HG03108 (cell line): ENCODE results near the gene CRIP2.

ENCODE experiments used
- ATAC-seq: cut with Tn5 transposase; IDR thresholded peaks from one replicate; pipeline ENCODE4 v1.9.1; 2021; ENCODE audit warnings: moderate library complexity; ENCODE audit not compliant: unreplicated experiment

CRIP2 gene

DNA sequence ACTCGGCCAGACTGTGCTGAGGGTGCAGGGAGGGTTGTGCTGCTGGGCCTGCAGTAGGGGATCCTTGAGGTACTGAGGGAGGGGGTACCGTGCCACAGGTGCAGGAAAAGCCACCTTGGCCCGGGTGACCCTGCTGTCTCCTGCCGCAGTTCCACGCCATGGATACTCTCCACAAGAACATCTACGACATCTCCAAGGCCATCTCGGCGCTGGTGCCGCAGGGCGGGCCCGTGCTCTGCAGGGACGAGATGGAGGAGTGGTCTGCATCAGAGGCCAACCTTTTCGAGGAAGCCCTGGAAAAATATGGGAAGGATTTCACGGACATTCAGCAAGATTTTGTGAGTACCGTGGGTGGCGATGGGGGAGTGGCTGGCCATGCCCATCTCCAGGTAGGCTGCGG lies 14.0 kb upstream of the CRIP2 start:
- ATAC-seq: no peak

DNA sequence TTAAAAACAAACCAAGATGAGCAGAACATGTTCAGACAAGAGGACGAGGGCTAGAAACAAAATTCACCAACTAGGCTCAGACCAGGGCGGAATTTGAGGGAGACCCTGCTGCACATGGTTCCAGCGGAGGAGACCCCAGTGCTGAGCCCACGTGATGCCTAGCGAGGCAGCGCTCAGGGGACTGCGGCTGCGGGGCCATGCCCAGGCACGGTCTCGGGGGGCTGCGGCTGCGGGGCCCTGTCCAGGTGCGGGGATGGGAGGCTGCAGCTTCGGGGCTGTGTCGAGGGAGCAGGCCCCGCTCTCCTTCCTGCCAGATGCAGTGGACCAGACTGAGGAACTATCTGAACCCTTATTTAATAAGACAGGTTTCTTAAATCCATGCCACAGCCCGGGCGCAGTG lies 12.7 kb upstream of the CRIP2 start:
- no peak for ATAC-seq

DNA sequence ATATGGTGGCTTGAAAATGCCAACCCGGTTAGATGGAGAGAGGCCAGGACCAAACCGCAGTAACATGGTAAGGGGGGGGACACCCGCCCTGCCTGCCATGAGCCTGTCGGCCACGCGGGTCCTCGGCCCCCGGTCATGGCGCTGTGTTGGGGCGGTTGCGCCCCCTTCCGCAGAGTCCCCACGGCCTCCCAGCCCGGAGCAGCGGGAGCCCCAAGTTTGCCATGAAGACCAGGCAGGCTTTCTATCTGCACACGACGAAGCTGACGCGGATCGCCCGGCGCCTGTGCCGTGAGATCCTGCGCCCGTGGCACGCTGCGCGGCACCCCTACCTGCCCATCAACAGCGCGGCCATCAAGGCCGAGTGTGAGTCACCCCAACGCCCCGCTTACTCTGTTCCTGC lies 10.1 kb upstream of the CRIP2 start:
- ATAC-seq: no peak

DNA sequence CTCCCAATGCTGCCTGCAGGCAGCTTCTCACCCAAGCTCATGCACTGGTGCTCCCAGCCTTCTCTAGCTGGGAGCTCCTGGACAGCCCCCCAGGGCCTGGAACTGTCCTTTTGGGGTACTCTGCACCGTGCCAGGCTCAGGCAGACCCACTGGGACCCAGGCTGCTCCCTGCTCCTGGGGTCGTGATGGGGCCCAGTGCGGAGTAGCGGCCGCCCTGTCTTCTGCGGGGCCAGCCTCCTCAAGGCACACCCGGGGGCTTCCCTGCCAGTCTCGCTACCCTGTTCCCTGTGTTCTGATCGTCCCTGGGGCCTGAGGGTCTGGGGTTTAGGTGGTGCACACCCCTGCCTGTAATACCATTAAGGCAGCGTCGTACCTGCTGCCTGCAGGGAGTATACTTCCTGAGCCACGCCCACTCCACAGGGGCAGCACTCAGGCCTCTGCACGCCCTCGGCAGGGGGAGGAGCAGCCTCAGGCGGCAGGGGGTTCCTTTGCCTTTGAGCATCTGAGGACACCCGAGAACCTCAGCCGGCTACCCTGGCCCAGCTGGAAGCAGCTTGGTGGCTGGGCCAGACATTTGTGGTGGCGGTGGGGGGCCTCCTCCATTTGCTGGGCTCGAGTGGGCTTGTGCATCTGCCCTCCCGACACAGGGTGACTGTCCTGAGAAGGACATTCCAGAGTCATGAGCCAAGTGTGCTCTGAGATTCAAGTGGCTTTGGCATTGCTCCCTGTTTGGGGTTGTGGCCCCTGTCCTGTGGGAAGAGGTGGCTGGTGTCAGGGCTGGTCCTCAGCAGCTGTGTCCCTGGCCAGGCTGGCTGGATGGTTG lies 9.2 kb upstream of the CRIP2 start:
- ATAC-seq: no peak

DNA sequence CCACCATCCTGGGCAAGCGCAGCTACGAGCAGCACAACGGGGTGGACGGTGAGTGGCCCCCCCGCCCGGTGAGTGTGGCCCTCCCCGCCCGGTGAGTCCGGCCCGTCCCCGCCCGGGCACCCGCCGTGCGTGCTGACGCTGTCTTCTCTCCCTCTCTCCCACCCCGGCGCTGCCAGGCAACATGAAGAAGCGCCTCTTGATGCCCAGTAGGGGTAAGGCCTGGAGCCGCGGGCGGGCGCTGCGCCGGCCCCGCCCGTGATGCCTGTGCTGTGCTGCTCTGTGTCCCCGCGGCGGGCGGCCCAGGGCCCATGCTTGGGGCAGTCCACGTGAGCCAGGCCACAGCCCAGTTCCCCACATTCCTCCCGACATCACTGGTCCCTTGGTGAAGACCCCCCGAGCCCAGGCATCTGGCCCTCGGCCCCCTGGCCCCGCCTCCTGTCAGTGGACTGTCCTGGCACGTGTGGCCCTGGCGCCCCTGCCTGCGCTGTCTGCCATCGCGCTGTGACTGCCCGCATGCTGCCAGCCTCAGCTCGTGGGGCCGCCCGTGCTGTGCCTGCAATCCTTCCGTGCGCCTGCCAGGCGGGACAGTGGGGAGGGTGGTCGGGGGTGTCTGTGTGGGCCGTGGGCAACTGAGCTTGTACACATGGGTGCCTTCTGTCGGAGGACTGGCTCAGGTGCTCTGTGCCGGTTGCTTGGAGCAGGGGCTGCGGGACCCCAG lies 7.9 kb upstream of the CRIP2 start:
- ATAC-seq: no peak

DNA sequence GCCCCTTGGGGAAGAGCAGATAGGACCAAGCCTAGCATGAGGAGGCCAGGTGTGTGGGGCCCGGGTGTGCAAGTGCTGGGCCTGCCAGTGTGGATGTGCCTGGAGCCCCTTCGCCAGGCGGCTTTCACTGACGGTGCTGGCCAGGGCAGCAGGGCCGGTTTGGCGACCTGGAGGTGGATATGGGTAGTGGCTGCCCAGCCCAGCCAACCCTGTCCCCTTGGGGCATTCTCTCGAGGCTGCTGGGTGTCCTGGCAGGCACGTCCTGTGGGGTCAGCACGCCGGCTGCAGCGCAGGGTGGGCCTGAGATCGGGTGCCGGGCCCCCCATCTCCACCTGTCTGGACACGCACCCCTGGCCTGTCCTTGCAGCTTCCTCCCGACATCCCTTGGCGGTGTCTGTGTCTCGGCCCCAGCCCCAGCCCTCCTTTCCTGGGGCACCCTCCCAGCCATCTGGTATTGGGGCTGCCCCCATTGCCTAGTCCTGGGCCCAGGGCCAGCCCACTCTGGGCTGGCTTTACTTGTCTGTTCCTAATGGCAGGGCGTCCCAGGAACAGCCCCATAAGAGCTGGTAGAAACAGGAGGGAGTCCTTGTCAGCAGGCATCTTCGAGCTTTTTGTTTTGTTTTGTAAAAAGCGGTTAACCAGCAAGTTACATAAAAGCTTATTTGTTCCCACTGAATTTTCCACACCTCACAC lies 7.2 kb upstream of the CRIP2 start:
- no peak for ATAC-seq

DNA sequence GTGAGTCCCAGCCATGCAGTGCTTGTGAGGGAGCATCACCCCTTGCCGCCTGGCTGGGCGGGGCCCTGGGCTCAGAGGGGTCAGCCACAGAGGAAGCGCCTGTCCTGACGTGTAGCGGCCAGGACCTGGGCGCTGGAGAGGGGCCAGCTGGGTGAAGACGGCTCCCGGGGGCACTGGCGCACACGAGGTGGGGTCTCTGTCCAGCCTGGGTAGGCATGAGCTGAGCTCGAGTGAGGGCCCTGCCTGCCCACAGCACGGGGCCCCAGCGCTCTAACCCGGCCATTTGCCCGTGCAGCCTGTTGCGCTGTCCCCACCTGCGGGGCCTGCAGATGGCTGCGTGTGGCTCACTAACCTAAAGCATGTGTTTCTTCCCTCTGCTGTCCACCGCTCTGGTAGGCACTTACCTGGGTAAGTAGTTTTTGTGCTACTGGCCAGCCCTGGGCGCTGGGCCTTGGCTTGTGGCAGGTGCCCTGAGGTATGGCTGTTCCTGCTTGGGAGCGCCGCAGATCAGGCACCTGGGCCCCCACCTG lies 6.6 kb upstream of the CRIP2 start:
- ATAC-seq: no peak

DNA sequence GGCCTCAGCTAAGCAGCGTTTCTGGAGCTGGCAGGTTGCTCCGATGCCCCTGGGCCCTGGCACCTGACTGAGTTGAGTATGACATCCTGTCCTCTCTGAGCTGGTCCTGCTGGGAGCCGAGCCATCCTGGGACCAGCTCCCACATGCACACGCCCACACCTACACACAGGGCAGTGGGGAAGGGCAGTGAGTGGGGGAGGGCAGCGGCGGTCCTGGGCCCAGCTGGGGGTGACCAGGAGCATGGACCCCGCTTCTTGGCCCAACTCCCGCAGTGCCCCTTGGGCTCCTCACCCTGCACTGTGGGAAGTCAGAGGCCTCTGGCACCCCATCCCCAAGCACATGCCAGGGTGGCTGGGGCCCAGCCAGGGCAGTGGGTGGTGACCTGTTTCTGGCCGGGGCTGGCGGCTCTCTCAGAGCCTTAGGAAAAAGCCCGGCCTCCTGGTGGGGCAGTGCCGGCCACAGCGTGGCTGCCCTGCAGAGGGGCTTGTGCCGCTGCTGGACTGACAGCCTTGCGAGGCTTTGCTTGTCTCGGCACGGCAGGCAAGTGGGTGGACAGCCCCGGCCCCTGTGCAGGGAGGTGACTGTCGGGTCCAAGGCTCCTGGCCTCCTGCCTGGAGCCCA lies 5.9 kb upstream of the CRIP2 start:
- no peak for ATAC-seq

DNA sequence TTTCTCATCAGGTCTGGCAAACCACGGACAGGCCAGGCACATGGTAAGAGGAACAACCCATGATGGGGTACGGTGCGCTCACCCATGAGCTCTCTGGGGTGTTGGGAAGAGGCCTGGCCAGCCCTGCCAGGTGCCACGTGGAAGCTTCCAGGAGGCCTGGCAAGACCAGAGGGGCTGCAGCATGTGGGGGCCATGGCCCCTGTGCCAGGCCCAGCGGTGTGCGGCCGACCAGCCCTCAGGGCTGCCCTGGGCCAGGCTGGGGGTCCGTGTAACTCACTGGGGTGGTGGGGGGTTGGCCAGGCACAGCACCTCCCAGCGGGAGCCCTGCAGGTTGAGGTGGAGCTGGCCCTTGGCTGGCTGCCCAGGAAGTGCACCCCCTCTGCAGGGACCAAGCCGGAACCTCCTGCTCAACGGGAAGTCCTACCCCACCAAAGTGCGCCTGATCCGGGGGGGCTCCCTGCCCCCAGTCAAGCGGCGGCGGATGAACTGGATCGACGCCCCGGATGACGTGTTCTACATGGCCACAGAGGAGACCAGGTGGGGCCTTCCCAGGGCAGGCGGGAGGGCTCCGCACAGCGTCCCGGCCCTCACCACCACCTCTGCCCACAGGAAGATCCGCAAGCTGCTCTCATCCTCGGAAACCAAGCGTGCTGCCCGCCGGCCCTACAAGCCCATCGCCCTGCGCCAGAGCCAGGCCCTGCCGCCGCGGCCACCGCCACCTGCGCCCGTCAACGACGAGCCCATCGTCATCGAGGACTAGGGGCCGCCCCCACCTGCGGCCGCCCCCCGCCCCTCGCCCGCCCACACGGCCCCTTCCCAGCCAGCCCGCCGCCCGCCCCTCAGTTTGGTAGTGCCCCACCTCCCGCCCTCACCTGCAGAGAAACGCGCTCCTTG lies 4.9 kb upstream of the CRIP2 start:
- no peak for ATAC-seq

DNA sequence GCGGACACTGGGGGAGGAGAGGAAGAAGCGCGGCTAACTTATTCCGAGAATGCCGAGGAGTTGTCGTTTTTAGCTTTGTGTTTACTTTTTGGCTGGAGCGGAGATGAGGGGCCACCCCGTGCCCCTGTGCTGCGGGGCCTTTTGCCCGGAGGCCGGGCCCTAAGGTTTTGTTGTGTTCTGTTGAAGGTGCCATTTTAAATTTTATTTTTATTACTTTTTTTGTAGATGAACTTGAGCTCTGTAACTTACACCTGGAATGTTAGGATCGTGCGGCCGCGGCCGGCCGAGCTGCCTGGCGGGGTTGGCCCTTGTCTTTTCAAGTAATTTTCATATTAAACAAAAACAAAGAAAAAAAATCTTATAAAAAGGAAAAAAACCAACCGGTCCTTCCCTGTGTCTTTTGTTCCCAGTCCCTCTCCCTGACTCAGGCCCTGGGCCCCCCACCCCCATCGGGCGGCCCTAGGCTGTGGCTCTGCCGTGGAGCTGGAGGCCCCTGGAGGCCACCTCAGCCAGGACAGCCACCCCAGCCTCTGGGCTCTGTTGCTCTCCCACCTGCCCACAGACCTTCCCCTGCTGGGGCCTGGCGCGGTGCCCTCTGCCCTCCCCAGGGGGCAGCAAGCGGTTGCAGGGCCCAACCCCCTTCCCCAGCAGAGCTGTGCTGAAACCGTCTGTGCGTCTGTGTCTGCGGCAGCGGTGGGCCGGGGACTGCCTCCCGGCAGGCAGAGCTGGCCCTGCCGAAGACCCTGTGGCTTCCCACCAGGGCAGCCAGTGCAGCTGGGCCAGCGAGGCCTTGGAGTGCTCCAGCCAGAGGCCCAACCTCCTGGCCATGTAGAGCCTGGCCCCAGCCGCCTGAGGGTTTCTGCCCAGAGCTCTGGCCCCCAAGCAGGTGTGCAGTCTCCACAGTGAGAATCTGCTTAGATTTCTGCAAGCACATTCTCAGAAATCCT lies 4.0 kb upstream of the CRIP2 start:
- ATAC-seq: no peak

DNA sequence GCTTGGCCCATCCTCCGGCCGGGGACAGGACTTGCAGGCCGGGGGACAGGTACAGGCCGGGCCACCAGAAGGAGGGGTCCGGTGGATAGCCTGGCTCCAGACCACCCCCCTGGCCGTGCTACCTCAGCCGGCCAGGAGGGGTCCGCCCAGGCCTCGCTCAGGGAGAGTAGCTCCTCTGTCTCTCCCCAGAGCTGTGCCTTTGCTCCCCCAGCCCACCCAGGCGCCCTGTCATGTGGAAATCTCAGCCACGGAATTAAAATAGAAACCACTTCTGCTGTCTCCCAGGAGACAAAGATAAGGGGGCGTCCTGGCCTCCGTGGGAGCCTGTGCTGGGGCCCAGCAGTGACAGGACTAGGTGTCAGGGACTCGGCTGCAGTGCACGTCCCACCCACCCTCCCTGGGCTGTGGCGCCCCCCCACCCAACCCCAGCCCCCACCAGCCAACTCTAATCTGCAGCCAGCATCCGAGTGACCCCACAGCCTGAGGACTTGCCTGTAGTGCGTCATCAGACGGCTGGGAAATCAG lies 3.3 kb upstream of the CRIP2 start:
- ATAC-seq: no peak

DNA sequence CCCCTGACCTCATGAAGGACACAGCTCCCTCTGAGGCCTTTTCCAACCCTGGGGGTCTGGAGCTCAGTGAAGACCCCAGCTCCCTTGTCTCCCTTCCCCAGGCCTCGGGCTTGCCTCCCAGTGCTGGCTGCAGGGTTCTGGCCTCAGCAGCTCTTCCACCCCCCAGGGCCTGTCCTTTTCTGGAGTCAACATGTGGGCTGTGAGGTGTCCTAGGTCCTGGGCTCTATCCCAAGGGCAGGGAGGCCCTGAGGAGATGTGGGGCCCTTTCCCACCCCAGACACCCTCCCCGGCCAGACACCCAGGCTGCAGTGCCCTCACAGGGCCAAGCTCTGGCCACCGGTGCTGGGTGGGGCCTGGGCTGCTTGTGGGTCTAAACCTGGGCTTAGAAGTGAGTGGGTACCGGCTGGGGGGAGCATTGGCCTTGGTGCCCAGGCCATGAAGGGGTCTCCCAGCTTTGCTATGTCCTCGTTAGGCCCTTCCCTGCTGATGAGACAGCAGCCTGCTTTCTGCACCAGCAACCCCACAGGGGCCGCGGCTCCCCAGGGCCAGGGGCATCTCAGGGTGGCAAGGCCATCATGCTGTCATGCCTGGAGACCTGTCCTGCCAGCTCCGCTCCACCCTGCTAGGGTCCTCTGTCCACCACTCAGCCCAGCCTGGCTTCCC lies 2.7 kb upstream of the CRIP2 start:
- ATAC-seq: no peak

DNA sequence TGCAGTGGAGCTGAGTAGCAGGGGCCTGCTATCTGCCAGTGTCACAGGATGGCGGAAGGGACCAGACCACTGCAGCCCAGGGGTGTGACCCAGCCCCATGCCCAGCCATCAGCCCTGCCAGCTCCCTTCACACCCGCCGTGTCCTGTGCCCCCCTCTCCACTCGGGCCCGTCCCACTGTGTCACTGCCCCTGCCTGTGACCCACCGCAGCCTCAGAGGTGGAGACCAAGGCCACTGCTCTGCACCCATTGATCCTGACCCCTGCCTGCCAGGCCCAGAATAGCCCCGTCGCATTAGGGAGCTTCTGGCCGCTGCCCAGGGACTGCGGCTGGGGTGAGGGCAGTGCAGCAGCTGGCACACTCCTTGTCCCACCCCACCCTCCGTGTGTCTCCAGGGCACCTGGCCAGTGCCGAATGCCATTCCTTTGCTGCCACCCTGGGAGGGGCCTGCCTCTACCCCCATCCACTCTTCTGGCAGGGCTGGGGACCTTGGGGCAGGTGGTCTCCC lies 2.1 kb upstream of the CRIP2 start:
- no peak for ATAC-seq

DNA sequence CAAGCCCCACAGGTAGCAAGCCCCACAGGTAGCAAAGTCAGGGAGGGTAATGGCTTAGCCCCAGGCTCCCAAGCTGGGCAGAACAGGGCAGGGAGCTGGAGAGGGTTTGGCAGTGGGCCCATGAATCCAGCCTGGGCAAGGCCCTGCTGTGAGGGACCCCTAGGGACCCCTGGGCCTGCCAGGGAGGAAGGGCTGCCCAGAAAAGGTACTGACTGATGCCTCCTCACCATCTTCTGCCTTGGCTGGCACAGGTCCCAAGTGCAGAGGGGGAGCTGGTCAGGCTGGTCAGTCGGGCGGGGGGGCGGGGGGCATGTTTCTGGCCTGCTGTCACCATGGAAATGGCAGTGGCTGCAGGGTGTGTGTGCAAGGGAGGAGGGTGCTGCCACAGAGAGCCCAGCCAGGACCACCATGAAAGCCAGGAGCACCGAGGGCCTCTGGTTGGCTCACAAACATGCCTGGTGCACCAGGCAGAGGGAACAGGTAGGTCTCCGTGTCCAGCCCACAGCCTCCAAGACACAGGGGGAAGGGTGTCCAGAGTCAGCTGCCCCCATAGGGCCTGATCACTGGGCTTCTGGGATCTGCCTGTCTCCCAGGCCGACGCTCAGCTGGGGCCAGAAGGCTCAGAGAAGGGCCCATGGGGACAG lies 1.5 kb upstream of the CRIP2 start:
- ATAC-seq: no peak

DNA sequence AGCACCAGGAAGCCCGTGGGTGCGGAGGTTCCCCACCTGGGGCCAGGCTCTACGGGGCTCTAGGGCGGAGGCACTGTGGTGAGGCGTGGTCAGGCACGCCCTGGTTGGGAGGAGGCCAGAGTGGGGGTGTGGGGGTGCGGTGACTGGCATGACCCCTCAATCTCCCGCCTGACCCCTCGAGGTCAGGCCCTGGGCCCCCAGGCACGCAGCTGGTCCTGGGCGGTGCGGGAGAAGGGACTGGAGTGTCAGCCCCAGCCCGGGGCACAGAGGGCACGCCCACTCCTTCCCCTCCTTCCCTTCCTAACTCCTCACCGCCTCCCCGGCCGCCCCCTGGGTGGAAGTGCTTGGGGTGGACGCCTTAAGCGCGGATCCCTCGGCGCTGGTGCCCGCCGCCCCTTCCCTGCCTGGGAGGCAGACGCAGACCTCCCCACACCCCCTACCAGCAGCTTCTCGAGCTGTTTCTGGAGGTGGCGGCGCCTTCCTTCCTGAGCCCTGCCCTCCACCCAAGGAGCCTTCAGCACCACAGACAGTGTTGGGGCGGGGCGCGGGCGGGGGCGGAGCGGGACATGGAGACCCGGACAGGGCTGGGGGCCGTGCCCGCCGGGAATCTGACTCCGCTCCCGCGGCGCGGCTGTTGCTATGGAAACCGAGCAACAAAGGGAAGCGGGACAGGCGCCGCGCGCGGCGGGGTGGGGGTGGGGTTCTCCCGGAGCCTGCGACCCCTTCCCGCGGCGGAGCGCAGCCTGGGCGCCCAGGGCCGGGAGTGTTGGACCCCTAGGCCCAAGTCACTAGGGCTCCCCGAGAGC lies 741 bp upstream of the CRIP2 start:
- ATAC-seq: no peak

DNA sequence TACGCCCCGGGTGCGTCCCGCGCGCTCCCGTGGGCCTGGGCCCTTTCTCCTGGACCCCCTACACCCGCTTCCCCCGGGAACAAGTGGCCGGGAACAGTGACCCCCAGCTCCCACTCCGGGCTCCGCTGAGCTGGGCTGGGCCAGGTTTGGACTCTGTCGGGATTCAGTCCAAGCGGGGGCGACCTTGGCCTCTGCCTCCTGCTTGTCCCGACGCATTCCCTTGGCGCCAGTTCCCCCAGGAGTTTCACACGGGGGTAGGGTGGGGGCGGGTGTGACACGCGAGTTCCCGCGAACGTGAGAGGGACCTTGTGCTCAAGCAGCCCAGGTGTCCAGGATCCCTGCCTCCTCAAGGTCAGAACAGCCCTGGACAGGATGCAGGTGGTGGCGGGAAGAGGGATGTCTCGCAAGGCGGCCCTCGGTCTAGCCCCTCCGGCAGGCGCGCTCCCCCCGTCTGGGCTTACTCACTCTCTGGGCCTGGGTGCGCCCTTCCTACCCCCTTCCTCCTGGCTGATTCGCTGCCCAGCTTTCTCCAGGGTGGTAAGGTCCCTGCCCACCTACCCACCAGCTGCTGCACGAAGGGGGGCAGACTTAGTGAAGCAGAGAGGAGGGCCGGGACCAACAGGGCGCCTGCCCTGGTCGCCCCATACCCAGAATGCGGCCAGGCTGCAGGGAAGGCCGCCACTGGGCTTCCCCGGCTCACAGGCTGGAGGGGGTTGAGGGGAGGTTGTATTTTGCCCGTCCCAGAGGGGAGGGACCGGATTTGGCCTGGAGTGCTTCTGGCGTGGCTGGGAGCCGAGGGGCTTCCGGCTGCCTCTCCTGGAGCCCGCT lies 862 bp downstream of the CRIP2 start:
- no peak for ATAC-seq
